Left cardiac atrium (tissue), 4 donors: ENCODE measurements around the gene FGGY. TPM values are rescaled to one million over a fixed set of nuclear protein-coding genes. Genes with fewer than 3 reads are reported as not detected.

Experiments used
- ATAC-seq, 2 donors: fragments of 200-7000 bp; cut with Tn5 transposase; one replicate each; pipeline ENCODE4 v1.9.1; 2020; ENCODE audit warnings: mild to moderate bottlenecking in 2 of 2, moderate library complexity in 2 of 2
- DNase-seq: peaks from one replicate; pipeline ENCODE4 v3.0.0-alpha.2; 2020
- intact Hi-C, 2 donors: fragments of 100-400 bp; cut with DNase I; formaldehyde crosslinking; loops; one replicate each; pipeline versions ENCODE4 v1.14.1 to v1.15.1; 2022 to 2023
- total RNA-seq, 2 donors: library from RNA; stranded (reverse); fragmentation: NEBNext Ultra II Directional; extraction: Animal tissue kit (Norgen Biotek cat#: 25700); gene quantifications; one replicate each; pipeline ENCODE4 v1.2.1, GENCODE V29; 2021
- donor health status: DM: no; HTN: yes; CAD: no.
- donor health status: DM: no; HTN: yes; CAD: no; lungs with severe emphysema.
- donor health status: DM: yes; HTN: yes; CAD: no.
- donor health status: Dilated cardiomyopathy.

Gene FGGY
- total RNA-seq, 2 donors from 2014 or later = 14.0 to 21.6 TPM

GRCh38 chr1:59396387-59396786 lies 99.5 kb downstream of the FGGY start:
- no peak for DNase-seq
- ATAC-seq = no peak
- intact Hi-C loops = no loop called here

- no peak for ATAC-seq
- intact Hi-C loops = no loop called here
- DNase-seq = no peak
Observed at GRCh38 chr1:59397139-59397858, 100.4 kb downstream of the FGGY start.

GRCh38 chr1:59399642-59400041 lies 102.7 kb downstream of the FGGY start:
- intact Hi-C loops = no loop called here
- ATAC-seq (no peak), DNase-seq (no peak)

GRCh38 chr1:59401581-59401980 lies 104.7 kb downstream of the FGGY start:
- ATAC-seq = no peak
- no peak for DNase-seq
- intact Hi-C loops = no loop called here

DNA sequence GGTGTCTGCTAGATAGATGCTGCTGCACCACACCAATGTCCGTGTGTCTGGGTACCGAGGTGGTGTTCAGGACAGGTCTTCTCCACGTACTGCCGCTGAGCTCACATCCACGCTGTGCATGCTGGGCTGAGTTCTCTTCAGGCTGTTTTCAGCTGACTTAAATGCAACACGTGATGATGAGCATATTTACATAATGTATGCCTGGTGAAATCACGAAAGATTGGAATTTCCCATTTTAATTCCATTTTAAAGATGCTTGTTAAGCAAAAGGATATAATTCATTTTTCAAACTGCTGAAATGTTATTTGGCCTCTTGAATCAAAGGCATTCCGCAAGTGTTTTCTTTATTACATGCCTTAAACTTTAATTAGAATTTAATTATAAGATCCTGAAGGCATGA lies 107.9 kb downstream of the FGGY start:
- intact Hi-C loops = no loop called here
- no peak for DNase-seq
- no peak for ATAC-seq

DNA sequence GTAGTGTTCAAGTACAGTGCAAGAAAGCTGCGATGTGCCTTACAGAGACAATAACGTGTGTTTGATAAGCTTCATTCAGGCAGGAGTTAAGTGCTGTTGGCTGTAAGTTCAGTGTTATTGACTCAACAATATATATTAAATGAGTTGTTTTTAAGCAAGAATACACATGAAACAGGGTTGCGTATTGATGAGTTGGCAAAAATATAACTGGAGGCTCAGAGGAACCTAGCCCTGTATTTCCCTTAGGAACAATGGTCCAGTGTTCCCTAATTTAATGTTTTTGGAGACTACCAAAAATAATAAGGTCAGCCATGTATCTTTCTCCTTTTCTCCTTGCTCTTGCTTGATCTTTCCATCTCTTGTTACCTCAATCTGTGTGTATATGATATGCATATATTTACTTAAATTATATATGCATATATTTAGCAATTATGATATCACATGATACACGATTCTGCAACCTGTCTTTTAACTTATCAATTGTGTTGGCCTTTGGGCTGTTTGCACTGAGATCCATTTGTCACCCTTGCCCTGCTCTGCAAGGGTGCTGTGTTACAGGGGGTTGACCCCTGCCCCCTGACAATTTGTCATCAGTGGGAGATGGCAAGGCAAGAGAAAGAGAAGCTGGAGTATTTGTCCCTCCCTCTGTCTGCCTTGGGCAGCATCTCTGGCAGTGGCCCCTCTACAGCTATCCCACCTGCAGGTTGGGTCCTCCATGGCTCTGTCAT lies 109.7 kb downstream of the FGGY start:
- intact Hi-C loops = no loop called here
- DNase-seq (no peak), ATAC-seq (no peak)

DNA sequence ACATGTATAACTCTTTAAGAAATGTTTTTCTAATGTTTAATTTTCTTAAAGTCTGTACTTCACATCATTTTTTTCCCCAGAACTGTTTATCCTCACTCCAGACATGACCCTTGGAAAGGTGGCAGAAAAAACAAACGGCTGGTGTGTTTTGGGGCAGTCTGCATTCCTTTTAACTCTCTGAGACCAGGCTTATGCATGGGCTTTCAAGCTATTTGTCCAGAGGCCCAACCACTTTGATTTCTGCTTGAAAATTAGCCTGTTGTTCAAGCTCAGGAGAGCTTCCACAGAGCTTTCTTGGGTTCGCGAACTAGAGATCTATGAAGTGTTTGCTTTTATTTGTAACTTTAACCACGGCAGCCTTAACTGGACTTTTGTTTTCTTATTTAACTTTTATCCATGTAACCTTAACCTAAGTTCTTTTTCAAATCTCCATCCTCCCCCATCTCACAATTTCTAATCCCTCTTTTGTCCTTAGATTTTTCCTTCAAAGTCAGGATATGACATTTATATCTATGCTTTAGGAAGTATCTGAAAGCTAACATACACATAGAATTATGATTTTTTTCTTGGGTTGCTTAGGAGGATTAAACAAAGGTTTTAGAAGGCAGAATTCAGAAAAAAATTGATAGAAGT lies 111.8 kb downstream of the FGGY start:
- DNase-seq (no peak), ATAC-seq (no peak)

DNA sequence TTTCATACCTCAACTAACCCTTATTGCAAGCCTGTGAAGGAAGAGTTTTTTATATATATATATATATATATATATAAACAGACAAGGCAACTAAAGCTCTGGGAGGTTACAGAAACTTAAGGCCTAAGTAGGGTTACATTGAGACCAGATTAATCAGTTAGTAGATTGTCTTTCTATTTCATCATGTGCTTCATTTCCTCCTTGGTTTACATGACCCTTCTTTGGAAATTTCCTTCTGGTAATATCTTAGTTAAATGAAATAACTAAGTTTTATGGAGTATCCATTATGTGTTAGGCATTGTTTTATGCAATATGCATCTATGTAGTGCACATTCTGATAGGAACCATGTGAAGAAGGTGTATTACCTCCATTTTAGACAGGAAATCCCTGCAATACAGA lies 112.7 kb downstream of the FGGY start:
- intact Hi-C loops = no loop called here
- DNase-seq (no peak), ATAC-seq (no peak)

More for the DNA sequence above, 111.8 kb downstream of the FGGY start:
- intact Hi-C loops = no loop called here

DNA sequence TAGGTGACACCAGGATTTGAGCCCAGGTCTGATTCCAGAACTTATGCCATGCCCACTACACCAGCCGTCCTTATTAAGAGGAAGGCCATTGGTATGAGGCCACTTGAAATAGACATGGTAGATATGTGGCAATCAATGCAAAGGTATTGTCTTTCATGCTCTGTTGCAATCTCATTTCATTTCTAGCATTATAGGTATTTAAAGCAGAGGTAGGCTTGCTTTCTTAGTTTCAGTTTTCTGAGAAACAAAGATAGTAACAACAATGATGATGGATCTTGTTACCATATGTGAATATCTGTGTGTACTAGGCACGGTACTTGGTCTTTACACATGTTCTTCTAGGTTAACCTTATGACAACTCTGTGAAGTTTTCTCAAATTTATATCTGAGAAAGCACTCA lies 113.1 kb downstream of the FGGY start:
- intact Hi-C loops = no loop called here
- DNase-seq = no peak
- ATAC-seq = no peak

GRCh38 chr1:59410457-59410856 lies 113.6 kb downstream of the FGGY start:
- ATAC-seq (no peak), DNase-seq (no peak)
- intact Hi-C loops = no loop called here

DNA sequence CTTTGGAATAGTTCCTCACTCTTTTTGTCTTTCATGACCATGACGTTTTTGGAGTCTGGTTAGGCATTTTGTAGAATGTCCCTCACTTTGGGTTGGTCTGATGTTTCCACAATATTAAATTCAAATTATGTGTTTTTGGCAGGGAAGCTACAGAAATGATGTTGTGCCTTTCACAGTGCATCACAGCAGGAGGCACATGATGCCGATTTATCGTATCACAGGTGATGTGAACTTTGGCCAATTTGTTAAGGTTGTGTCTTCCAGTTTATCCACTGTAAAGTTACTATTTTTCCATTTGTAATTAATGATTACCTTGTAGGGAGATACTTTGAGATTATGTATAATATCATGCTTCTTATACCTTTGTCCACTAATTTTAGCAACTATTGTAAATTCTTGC lies 114.3 kb downstream of the FGGY start:
- DNase-seq (no peak), ATAC-seq (no peak)
- intact Hi-C loops = no loop called here

DNA sequence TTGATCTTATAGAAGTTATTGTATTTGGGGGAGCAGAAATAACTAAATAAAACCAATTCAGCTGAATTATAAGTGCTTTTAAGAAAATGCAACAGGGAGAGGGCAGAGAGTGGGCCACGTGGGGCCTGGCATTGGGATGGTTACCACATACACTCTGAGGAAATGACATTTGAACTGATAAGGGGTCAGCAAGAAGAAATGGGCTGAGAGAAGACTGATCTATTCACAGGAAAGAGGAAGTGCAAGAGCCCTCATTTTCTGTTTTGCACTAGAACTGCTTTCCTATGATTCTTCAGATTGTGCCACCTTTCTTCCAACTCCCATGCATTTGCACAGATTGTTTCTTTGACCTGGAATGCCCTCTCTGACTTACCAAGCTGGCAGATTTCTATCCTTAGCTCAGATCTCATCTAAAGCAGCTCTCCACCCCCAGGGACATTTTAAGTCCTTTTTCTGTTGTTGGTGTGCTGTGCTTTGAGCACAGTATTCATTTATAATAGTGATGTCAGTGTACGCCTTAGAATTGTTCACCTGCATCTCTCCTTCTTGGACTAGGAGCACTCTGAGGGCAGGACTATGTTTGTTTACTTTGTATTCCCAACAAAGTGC lies 115.9 kb downstream of the FGGY start:
- ATAC-seq (no peak), DNase-seq (no peak)
- intact Hi-C loops = no loop called here

DNA sequence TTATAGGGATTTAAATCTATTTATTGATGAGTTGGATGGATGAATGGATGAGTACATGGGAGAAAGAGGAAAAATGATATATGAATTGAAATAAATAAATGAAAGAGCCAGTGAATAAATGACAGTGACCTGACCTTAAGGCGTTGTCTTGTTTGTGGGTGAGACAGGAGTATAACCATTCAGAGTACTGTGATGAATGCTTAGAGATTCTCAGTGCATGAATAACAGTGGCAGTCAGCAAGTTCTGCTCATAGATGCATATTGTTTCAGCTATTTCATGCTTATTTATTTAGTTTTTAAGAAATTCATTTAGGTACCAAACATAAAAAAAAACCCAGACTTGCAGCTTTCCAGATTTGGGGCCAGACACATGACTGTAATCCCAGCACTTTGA lies 116.4 kb downstream of the FGGY start:
- ATAC-seq (no peak), DNase-seq (no peak)
- intact Hi-C loops = no loop called here

DNA sequence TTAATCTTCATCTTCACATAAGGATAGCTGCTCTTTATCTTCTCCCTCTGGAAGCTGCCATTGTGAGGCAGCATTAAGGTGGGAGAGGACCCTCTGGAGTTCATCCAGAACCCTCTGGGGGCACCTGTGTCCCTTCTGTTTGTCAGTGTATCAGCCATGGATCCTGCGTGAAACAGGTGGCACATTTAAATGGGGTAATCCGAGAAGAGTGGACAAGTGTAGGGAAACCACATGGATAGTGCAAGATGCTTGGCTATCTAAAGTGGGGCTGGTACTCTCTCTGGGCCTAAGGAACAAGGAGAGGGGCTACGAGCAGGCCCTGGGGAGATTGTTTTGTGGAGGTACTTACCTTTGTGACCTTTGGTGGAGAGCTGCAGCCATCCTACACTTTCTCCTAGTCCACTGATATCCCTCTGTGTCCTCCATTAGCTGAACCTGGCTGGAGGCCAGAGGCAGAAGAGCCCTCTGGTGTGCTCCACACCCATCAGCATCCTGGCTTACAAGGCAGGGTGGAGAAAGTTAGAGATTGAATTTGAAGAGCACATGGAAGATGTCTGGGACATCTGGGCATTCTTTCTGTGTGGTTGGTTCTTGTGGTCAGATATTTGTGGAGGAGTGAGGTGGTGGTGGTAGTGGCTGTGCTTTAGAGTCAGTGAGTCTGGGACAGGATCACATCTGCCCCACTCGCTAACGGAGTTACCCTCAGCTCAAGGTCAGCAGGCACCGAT lies 117.7 kb downstream of the FGGY start:
- intact Hi-C loops = no loop called here
- DNase-seq = no peak
- no peak for ATAC-seq

- intact Hi-C loops = no loop called here
- DNase-seq (no peak), ATAC-seq (no peak)
Observed at GRCh38 chr1:59415286-59415850, 118.5 kb downstream of the FGGY start.

DNA sequence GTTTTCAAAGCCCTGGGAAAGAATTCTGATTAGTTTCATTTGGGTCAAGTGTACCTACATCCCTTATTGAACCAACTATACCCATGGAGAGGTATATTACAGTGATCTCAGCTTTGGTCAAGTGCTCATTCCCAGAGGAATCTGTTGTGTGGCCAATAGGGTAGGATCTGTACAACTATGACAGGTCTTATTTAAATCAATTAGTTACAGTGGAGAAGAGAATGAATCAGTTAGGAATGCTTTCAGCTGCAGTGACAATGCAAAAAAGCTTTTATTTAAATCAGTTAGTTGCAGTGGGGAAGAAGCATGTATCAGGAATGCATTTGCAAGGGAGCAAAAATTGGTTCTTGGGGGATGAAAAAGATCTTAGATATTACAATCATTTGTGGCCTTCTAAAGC lies 119.0 kb downstream of the FGGY start:
- DNase-seq (no peak), ATAC-seq (no peak)
- intact Hi-C loops = no loop called here

DNA sequence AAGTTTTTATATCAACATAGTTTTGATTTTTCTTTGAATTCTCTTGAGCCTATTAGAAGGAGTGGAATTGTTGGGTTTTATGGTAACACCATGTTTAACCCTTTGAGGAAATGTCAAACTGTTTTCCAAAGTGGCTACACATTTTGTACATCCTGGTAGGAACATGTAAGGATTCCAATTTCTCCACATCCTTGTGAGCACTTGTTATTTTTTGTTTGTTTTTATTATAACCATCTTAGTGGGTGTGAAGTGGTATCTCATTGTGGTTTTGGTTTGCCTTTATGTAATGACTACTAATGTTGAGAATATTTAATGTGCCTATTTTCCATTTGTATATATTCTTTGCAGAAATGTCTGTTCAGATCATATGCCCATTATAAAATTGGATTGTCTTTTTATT lies 120.5 kb downstream of the FGGY start:
- ATAC-seq = no peak
- intact Hi-C loops = no loop called here

GRCh38 chr1:59418363-59419144 lies 121.7 kb downstream of the FGGY start:
- intact Hi-C loops = no loop called here
- ATAC-seq = no peak
- no peak for DNase-seq

More for the DNA sequence above, 120.5 kb downstream of the FGGY start:
- no peak for DNase-seq
